ENCODE measurements around the gene VEZF1. TPM values are rescaled to one million over a fixed set of nuclear protein-coding genes. Genes with fewer than 3 reads are reported as not detected.
A peak's percentile ranks its signal among the peaks of the same experiment; 100 is the strongest.

Gene VEZF1
- total RNA-seq, 5 donors from 2014 or later (not counting 1 experiment from before 2014, with no cell fraction given), result 43.1 to 68.1 (median 63.8) TPM

DNA sequence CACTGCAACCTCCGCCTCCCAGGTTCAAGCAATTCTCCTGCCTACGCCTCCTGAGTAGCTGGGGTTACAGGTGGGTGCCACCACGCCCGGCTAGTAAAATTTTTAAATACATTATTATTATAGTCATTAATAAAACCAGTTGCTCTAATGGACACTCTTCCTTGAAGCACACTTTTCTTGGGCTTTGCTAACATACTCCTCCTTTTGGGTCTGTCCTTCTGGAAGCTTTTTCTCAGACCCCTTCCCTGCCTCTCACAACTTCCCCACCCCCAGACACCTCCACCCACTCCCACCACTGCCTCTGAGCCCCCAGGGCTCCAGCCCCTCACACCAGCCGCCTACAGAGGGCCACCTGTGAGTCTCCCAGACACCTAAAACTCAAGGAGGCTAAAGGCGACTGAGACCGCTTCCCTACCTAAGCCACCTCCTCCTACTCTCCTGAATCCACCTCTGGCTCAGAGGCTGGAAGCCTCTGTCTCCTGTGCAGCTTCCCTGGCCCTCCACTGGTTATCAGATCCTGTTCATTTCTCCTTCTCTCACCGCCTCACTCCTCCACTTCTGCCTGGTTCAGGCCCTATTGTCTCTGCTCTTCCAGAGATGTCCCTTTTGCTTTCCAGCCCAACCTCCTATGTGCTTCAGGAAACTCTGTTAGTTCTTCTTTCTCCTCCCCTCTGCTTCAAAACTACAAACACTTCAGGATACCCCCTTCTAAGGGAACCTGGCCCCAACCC is 30.8 kb downstream of the VEZF1 start:
- ATAC-seq (replicated peaks in 1 of 4) (no peak), DNase-seq (no peak)
- Histone ChIP-seq H3K9me3 (no peaks in the 10 kb centered on the region), H3K27me3 (replicated peaks in 1 of 2; ENCODE audit: control insufficient read depth in 2 of 2, extremely low read depth in 1 of 2, insufficient read depth in 2 of 2, low read length in 1 of 2) (peaks cover 2 to 34% of the 10 kb centered on the region in 2 experiments), H3K4me3 (ENCODE audit: control insufficient read depth in 1 of 2, extremely low read depth in 1 of 2, low read length in 1 of 2) (no peak overlapping the region), H3K36me3 (ENCODE audit: control insufficient read depth in 2 of 2, extremely low read depth in 1 of 2, insufficient read depth in 1 of 2, low read length in 1 of 2) (no peaks in the 10 kb centered on the region), H3K4me1 (ENCODE audit: control insufficient read depth in 1 of 2, extremely low read depth in 1 of 2, insufficient read depth in 2 of 2, low read length in 2 of 2) (peaks cover 7 to 20% of the 10 kb centered on the region in 2 experiments), H3K27ac (ENCODE audit: low read length) (no peak overlapping the region)
- Mint-ChIP-seq H3K36me3 (no peaks in the 10 kb centered on the region), H3K9me3 (no peaks in the 10 kb centered on the region), H3K27me3 (peaks cover 10 to 30% of the 10 kb centered on the region in 2 donors), H3K27ac (peak overlapping the region in 1 of 2 donors; percentile 8), H3K4me3 (peak overlapping the region in 1 of 3 donors; percentile 16), H3K4me1 (peaks cover 21 to 25% (median 24%) of the 10 kb centered on the region in 3 donors)
- CTCF ChIA-PET, result interaction anchor here (0.6 kb wide), 2 partner anchors 133 to 1364 kb away, joined by 3 read pairs; partner anchors contain the start of gene NOG (in 1 of the 2)
- POLR2A ChIA-PET, result no interaction called here
- WGBS (ENCODE audit: insufficient coverage), result 95% methylated on average over 4 of the region's 8 CpGs

DNA sequence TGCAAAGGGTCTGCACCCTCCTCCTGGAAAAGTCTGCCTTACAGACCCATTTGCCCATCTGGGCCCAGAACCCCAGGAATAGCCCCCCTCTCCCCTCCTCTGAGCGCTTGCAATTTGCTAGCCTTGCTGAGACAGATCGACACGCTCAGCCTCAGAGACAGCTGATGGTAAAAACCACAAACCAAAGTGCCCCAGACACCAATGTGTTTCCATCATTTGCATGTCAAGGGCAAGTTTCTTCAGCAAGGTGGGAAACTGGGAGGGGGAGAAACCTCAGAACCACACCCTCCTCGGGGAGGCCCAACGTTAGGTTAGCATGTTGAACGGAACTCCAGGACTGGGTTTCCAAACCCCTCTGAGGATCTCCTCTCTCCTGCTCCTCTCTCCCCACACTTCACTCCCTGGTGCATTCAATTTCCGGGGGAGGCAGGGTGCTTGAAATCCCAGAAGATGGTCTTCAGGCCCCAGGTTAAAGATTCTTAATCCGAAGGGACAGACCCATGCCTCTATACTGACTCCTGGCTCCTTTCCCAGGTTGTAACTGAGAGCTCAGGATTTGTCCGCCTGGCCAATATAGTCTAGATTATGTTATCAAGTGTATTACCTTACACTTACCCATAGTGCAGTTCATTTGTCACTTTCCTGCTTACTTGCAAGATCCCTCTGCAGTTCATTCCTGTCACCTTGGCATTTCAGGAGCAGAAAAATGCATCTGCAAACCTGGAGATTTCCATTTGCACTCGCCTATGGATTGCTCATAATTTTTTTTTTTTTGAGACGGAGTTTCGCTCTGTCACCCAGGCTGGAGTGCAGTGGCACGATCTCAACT is 31.5 kb downstream of the VEZF1 start:
- Histone ChIP-seq H3K27me3 (replicated peaks in 1 of 2; ENCODE audit: control insufficient read depth in 2 of 2, extremely low read depth in 1 of 2, insufficient read depth in 2 of 2, low read length in 1 of 2) (peaks cover 2 to 34% of the 10 kb centered on the region in 2 experiments), H3K4me3 (ENCODE audit: control insufficient read depth in 1 of 2, extremely low read depth in 1 of 2, low read length in 1 of 2) (peak overlapping the region; percentile 58 to 86), H3K9me3 (no peaks in the 10 kb centered on the region), H3K36me3 (ENCODE audit: control insufficient read depth in 2 of 2, extremely low read depth in 1 of 2, insufficient read depth in 1 of 2, low read length in 1 of 2) (no peaks in the 10 kb centered on the region), H3K27ac (ENCODE audit: low read length) (no peak overlapping the region), H3K4me1 (ENCODE audit: control insufficient read depth in 1 of 2, extremely low read depth in 1 of 2, insufficient read depth in 2 of 2, low read length in 2 of 2) (peaks cover 7 to 20% of the 10 kb centered on the region in 2 experiments)
- ChIA-PET POLR2A (interaction anchor here in 1 of 2 donors (0.6 kb wide), 1 partner anchor 12 kb away, joined by 5 read pairs; no protein-coding TSS in a partner anchor), CTCF (interaction anchor here (0.6 to 1.7 kb wide), 3 partner anchors 9 to 1363 kb away, joined by 3 to 12 read pairs (median 3); partner anchors contain the start of gene NOG (in 1 of the 2))
- Mint-ChIP-seq H3K27ac (peak overlapping the region in 1 of 2 donors; percentile 46), H3K27me3 (peaks cover 10 to 30% of the 10 kb centered on the region in 2 donors), H3K4me3 (peak overlapping the region; percentile 67 to 79 (median 76)), H3K9me3 (no peaks in the 10 kb centered on the region), H3K36me3 (no peaks in the 10 kb centered on the region), H3K4me1 (peaks cover 21 to 25% (median 24%) of the 10 kb centered on the region in 3 donors)
- ATAC-seq (replicated peaks in 1 of 4) (peak; percentile 32 to 76 (median 54)), DNase-seq (peak in 31 of 35 experiments; percentile 9 to 74 (median 27))
- 24% methylated on average over 3 of the region's 13 CpGs for WGBS (ENCODE audit: insufficient coverage)

DNA sequence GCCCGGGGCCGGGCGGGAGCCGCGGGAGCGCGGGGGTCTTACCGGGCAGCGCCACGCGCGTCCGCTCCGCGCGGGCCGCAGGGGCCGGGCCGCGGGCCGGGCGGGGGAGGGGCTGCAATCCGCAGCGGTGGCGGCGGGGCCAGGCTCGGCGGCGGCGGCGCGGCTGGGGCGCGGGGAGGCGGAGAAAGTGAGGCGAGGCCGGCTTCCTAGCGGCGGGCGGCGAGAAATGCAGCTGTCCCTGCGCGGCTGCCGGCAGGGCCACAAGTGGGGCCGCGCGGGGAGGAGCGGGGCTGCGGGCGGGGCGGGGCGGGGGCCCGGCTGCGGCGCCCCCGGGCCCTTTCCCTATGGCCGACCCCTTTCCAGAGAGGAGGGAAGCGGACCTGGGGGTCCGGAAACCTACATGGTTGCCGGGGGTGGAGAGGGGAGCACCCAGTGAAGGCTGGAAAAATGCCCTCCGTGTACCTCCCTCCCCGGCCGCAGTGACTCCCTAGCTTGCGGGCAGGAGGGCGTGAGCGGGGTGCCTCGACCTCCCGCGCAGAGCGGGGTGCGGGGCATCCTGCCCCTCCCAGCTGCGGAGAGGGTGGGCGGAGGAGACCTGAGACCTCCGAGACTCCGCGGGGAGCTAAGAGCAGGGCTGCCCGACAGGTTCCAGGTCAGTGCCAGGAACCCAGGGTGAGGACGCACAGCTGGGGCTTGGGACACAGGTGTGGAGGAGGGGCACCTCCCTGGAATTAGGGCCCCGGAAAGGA is 32.7 kb downstream of the VEZF1 start, which contains the start of gene CUEDC1:
TSS of gene CUEDC1 (minus strand) at position 230 of the 749 bp plus-strand sequence. CDS start 69,848 bp downstream, outside the sequence.
- peak; percentile 84 to 86 (median 85) for ATAC-seq (replicated peaks in 1 of 4)
- peaks cover 10 to 25% of the 10 kb centered on the region in 2 donors for H3K27me3 Mint-ChIP-seq
- H3K27ac ChIP-seq (ENCODE audit: low read length), result no peak within 1 kb of the TSS
- H3K4me1 Mint-ChIP-seq, result peaks cover 24 to 31% (median 27%) of the 10 kb centered on the region in 3 donors
- peak within 1 kb of the TSS; percentile 58 to 86 for H3K4me3 ChIP-seq (ENCODE audit: control insufficient read depth in 1 of 2, extremely low read depth in 1 of 2, low read length in 1 of 2)
- no peaks in the 10 kb centered on the region for H3K9me3 Mint-ChIP-seq
- peak; percentile 22 to 75 (median 50) for DNase-seq
- no peaks in the 10 kb centered on the region for H3K36me3 Mint-ChIP-seq
- WGBS (ENCODE audit: insufficient coverage), result 1% methylated on average over 72 of the region's 79 CpGs
- H3K4me3 Mint-ChIP-seq, result peak within 1 kb of the TSS; percentile 67 to 79 (median 76)
- H3K36me3 ChIP-seq (ENCODE audit: control insufficient read depth in 2 of 2, extremely low read depth in 1 of 2, insufficient read depth in 1 of 2, low read length in 1 of 2), result no peaks in the 10 kb centered on the region
- peaks cover 2 to 32% of the 10 kb centered on the region in 2 experiments for H3K27me3 ChIP-seq (replicated peaks in 1 of 2; ENCODE audit: control insufficient read depth in 2 of 2, extremely low read depth in 1 of 2, insufficient read depth in 2 of 2, low read length in 1 of 2)
- CTCF ChIA-PET, result interaction anchor here (0.7 to 1.7 kb wide), 5 partner anchors 8 to 121 kb away, joined by 3 to 12 read pairs (median 3); no protein-coding TSS in a partner anchor
- no peaks in the 10 kb centered on the region for H3K9me3 ChIP-seq
- no peak within 1 kb of the TSS for H3K27ac Mint-ChIP-seq
- POLR2A ChIA-PET, result interaction anchor here in 1 of 2 donors (0.6 kb wide), 2 partner anchors 11 to 1110 kb away, joined by 3 to 5 read pairs; no protein-coding TSS in a partner anchor
- H3K4me1 ChIP-seq (ENCODE audit: control insufficient read depth in 1 of 2, extremely low read depth in 1 of 2, insufficient read depth in 2 of 2, low read length in 2 of 2), result peaks cover 7 to 20% of the 10 kb centered on the region in 2 experiments

DNA sequence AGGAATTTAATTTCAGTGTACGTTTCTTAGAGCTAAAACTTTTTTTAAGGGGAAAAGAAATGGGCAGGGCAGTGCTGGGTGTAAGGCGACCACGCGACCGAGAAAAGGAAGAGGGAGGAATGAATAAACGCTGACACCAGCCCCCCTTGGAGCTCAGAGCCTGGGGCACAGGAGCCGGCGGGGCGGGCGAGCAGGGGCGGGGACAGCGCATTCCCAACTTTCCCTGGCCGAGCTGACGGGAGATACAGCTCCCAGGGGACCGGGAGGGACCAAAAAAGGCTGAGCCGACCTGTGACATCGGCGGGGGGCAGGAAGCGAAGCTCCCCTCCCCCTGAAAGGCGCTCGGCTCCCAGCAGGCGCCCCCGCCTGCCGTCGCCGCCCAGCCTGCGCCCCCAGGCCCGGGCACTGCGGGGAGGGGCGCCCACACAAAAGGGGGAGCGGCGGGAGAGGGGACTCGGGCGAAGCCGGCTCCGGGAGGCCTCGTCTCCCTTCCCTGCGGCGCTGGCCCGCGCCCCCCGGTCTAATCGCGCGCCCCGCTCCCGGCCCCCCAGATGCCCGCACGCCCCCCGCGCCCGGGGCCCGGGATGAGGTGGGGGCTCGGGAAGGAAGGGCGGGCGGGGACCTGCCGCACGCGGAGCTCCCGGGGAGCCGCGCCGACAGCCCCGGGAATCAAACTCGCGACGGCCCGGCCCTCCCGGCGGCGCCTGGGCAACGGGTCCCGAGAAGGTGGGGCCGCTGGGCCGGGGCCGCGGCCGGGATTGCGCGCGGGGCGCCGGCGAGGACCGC is 33.5 kb downstream of the VEZF1 start:
- ChIA-PET CTCF (interaction anchor here (0.9 to 1.3 kb wide), 3 partner anchors 10 to 120 kb away, joined by 3 read pairs; no protein-coding TSS in a partner anchor), POLR2A (no interaction called here)
- Mint-ChIP-seq H3K27me3 (peaks cover 10 to 25% of the 10 kb centered on the region in 2 donors), H3K4me1 (peaks cover 24 to 37% (median 33%) of the 10 kb centered on the region in 3 donors), H3K9me3 (no peaks in the 10 kb centered on the region), H3K4me3 (peak overlapping the region; percentile 65 to 77 (median 68)), H3K36me3 (no peaks in the 10 kb centered on the region), H3K27ac (no peak overlapping the region)
- no peaks in the 10 kb centered on the region for H3K9me3 ChIP-seq
- DNase-seq (peak in 1 of 35 experiments; percentile 7), ATAC-seq (replicated peaks in 1 of 4) (peak in 3 of 4 experiments; percentile 31 to 44 (median 32))
- no peak overlapping the region for H3K27ac ChIP-seq (ENCODE audit: low read length)
- H3K4me1 ChIP-seq (ENCODE audit: control insufficient read depth in 1 of 2, extremely low read depth in 1 of 2, insufficient read depth in 2 of 2, low read length in 2 of 2), result peaks cover 7 to 22% of the 10 kb centered on the region in 2 experiments
- 7% methylated on average over 75 of the region's 85 CpGs for WGBS (ENCODE audit: insufficient coverage)
- H3K27me3 ChIP-seq (replicated peaks in 1 of 2; ENCODE audit: control insufficient read depth in 2 of 2, extremely low read depth in 1 of 2, insufficient read depth in 2 of 2, low read length in 1 of 2), result peaks cover 2 to 30% of the 10 kb centered on the region in 2 experiments
- H3K4me3 ChIP-seq (ENCODE audit: control insufficient read depth in 1 of 2, extremely low read depth in 1 of 2, low read length in 1 of 2), result peak overlapping the region in 1 of 2 donors; percentile 2
- H3K36me3 ChIP-seq (ENCODE audit: control insufficient read depth in 2 of 2, extremely low read depth in 1 of 2, insufficient read depth in 1 of 2, low read length in 1 of 2), result no peaks in the 10 kb centered on the region

DNA sequence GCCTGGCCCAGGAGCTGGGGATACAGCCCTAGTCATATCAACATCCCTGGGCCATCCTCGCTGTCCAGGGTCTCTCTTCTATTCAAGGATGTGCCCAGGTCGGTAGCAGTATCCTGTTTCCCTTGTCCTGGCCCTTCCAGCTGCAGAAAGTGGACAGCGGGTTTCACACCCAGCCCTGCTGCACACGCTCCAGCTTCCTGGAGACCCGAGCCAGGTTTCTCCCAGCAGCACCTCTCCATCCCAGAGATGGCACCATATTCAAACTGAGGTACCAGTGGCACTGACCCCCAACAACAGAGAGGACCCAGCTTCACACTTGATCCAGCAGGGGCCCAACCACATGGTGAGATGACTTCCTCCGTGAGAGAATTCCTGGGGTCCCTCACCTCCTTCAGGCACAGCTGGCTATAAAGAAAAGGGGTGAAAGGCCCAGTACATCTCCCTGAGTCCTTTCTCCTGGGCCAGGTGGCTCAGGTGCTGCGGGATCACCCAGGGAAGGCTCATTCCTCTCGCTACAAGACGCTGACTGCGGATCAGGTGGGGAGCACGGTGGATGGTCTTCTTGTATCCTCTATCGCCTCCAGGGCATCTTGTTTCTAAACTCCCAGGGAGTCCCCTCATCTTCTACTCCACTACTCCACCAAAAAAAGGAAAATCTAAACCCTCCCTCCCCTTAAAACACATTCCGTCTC is 34.2 kb downstream of the VEZF1 start:
- H3K9me3 Mint-ChIP-seq, result no peaks in the 10 kb centered on the region
- ATAC-seq (replicated peaks in 1 of 4) (no peak), DNase-seq (no peak)
- H3K36me3 ChIP-seq (ENCODE audit: control insufficient read depth in 2 of 2, extremely low read depth in 1 of 2, insufficient read depth in 1 of 2, low read length in 1 of 2), result no peaks in the 10 kb centered on the region
- H3K27ac Mint-ChIP-seq, result no peak overlapping the region
- H3K27ac ChIP-seq (ENCODE audit: low read length), result no peak overlapping the region
- H3K4me3 Mint-ChIP-seq, result peak overlapping the region; percentile 65 to 77 (median 68)
- H3K4me1 Mint-ChIP-seq, result peaks cover 26 to 42% (median 39%) of the 10 kb centered on the region in 3 donors
- peaks cover 7 to 27% of the 10 kb centered on the region in 2 experiments for H3K4me1 ChIP-seq (ENCODE audit: control insufficient read depth in 1 of 2, extremely low read depth in 1 of 2, insufficient read depth in 2 of 2, low read length in 2 of 2)
- H3K4me3 ChIP-seq (ENCODE audit: control insufficient read depth in 1 of 2, extremely low read depth in 1 of 2, low read length in 1 of 2), result no peak overlapping the region
- peaks cover 2 to 26% of the 10 kb centered on the region in 2 experiments for H3K27me3 ChIP-seq (replicated peaks in 1 of 2; ENCODE audit: control insufficient read depth in 2 of 2, extremely low read depth in 1 of 2, insufficient read depth in 2 of 2, low read length in 1 of 2)
- ChIA-PET POLR2A (interaction anchor here in 1 of 2 donors (0.6 kb wide), 1 partner anchor 39 kb away, joined by 3 read pairs; no protein-coding TSS in a partner anchor), CTCF (interaction anchor here in 1 of 2 donors (1.1 kb wide), 1 partner anchor 10 kb away, joined by 3 read pairs; no protein-coding TSS in a partner anchor)
- 98% methylated on average over 11 of the region's 13 CpGs for WGBS (ENCODE audit: insufficient coverage)
- no peaks in the 10 kb centered on the region for H3K36me3 Mint-ChIP-seq
- no peaks in the 10 kb centered on the region for H3K9me3 ChIP-seq
- peaks cover 10 to 19% of the 10 kb centered on the region in 2 donors for H3K27me3 Mint-ChIP-seq

Data from T-cell (primary cell).